Thoracic aorta (tissue), 2 donors: Measurements from ENCODE around the gene EDC4. TPM values are rescaled to one million over a fixed set of nuclear protein-coding genes. Genes with fewer than 3 reads are reported as not detected.

Experiments
- ATAC-seq: fragments of 150-250 bp; one replicate; pipeline ENCODE4 v1.8.0; 2017; ENCODE audit warnings: low read depth; ENCODE audit not compliant: insufficient number of reproducible peaks, low FRiP score
- DNase-seq: peaks from one replicate; pipeline ENCODE4 v3.0.0-alpha.2; 2020; ENCODE audit warnings: low spot score
- H3K27ac ChIP-seq, 2 donors: fragments of 200-600 bp; sonication (generic); 1 replicate in 1 of 2; 2 replicates in 1 of 2; pipeline ENCODE4 v1.5.1; 2016; ENCODE audit warnings: mild to moderate bottlenecking in 2 of 2, moderate library complexity in 2 of 2
- H3K27me3 ChIP-seq: fragments of 200-600 bp; sonication (generic); replicated peaks from 2 replicates; pipeline ENCODE4 v1.6.0; 2016; ENCODE audit warnings: mild to moderate bottlenecking; ENCODE audit not compliant: insufficient read depth
- H3K36me3 ChIP-seq: fragments of 200-600 bp; sonication (generic); one replicate; pipeline ENCODE4 v1.5.1; 2016
- H3K4me1 ChIP-seq, 2 donors: fragments of 200-600 bp; sonication (generic); 1 replicate in 1 of 2; 2 replicates in 1 of 2; pipeline versions ENCODE4 v1.5.1 to v1.6.0; 2016; ENCODE audit warnings: low read depth in 2 of 2, mild to moderate bottlenecking in 1 of 2; ENCODE audit not compliant: control insufficient read depth in 1 of 2
- H3K4me3 ChIP-seq: fragments of 200-600 bp; sonication (generic); 2 replicates; pipeline ENCODE4 v1.5.1; 2016; ENCODE audit warnings: mild to moderate bottlenecking
- H3K9me3 ChIP-seq: fragments of 200-600 bp; sonication (generic); 2 replicates; pipeline ENCODE4 v1.5.1; 2016
- total RNA-seq, 2 donors: library from RNA; depleted of rRNA; stranded (reverse); fragments of >200 nt; gene quantifications; one replicate each; pipeline versions ENCODE4 v1.1.0 to v1.2.3, GENCODE V29; 2016
- TF ChIP-seq, protein P1 (sequence below): fragments of 200-600 bp; sonication (generic); IDR thresholded peaks from one replicate; pipeline ENCODE4 v1.5.1; 2019; ENCODE audit warnings: antibody characterized with exemption

EDC4 gene
- total RNA-seq, 2 donors from 2014 or later = 57.4 to 61.0 TPM

DNA sequence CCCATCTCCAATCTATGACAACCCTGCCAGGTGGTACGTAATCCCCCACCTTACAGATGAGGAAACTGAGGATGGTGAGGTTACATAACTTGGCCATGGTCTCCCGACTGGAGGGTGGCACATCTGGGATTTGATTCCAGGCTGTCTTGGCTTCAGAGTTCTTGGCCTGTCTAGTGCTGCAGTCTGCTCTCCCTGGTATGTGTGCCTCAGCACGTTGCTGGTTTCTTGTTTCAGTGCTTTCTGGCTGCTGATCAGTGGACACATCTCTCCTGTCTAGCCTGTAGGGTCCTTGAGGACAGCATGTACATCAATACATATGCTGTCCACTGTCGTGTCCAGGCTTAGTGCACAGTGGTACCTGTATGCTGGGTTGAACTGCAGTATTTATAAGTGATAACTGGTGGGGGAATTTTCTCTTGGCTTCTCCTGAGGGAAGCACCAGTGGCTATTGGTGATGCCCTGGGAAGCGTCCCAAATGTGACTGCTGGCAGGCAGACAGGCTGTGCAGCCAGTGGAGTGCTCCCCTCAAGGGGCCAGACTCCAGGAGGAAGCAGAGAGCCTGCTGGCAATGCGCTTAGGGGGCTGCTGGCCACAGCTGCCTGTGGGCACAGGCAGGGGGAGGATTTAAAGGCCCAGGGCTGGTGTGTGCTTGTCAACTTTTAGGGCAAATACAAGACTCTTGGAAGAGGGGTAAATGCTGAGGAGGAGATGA, 44.4 kb downstream of the EDC4 start:
- H3K9me3 ChIP-seq = no peaks in the 10 kb centered on the region
- H3K27ac ChIP-seq = peak overlapping the region; percentile 13 to 43
- no peak for ATAC-seq
- H3K4me3 ChIP-seq = no peak overlapping the region
- H3K27me3 ChIP-seq = no peaks in the 10 kb centered on the region
- no peaks in the 10 kb centered on the region for H3K36me3 ChIP-seq
- no peak for DNase-seq
- peaks cover 18 to 38% of the 10 kb centered on the region in 2 donors for H3K4me1 ChIP-seq
- TF ChIP-seq, protein P1, sequence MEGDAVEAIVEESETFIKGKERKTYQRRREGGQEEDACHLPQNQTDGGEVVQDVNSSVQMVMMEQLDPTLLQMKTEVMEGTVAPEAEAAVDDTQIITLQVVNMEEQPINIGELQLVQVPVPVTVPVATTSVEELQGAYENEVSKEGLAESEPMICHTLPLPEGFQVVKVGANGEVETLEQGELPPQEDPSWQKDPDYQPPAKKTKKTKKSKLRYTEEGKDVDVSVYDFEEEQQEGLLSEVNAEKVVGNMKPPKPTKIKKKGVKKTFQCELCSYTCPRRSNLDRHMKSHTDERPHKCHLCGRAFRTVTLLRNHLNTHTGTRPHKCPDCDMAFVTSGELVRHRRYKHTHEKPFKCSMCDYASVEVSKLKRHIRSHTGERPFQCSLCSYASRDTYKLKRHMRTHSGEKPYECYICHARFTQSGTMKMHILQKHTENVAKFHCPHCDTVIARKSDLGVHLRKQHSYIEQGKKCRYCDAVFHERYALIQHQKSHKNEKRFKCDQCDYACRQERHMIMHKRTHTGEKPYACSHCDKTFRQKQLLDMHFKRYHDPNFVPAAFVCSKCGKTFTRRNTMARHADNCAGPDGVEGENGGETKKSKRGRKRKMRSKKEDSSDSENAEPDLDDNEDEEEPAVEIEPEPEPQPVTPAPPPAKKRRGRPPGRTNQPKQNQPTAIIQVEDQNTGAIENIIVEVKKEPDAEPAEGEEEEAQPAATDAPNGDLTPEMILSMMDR = no peak

DNA sequence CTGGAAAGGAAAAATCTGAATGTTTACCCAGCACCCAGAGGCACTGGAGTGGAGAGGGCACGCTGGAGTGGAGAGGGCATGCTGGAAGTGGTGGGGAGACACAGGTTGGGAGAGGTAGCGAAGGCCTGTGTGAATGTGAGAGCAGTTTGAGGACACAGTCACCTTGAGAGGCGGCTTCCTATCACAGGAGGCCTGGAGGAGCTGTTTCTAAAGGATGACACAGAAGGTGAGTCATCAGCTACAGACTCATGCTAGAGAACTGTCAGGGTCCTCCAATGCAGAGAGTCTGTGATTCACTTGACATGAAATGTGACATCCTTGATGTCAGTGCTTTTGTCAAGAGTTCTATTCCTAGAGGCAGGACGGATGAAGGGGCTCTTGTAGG, 45.0 kb downstream of the EDC4 start:
- H3K4me1 ChIP-seq = peaks cover 18 to 38% of the 10 kb centered on the region in 2 donors
- H3K27me3 ChIP-seq = no peaks in the 10 kb centered on the region
- H3K36me3 ChIP-seq = no peaks in the 10 kb centered on the region
- H3K27ac ChIP-seq = peak overlapping the region; percentile 13 to 43
- no peak for DNase-seq
- TF ChIP-seq, protein P1 = no peak
- H3K9me3 ChIP-seq = no peaks in the 10 kb centered on the region
- no peak overlapping the region for H3K4me3 ChIP-seq
- ATAC-seq = no peak

DNA sequence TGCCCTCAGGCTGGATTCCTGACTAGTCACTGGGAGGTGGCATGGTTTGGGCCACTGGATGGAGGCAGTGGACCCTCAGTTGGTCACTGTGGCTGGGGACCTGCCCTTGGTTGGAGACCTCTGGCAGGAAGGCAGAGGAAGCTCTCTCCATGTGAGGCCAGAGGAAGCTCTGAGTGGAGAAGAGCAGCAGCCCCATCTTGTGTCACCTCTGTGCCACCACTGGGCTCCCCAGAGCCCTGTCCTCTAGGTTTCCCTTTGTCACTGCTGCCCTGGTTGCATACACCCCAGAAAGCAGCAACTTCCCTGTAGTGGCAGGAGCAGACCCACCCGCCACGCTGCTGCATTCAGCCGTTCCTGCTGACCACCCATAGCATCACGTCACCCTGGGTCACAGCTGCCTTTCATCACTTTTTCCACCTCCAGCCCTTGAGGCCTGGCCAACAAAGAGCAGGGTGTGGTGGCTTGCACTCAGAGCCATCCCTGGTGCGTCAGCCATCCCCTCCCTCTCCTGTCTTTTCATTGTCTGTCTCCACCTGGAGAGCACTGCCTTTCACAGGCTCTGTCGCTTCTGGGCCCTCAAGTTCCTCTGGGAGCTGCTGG, 46.9 kb downstream of the EDC4 start:
- TF ChIP-seq, protein P1 = no peak
- Histone ChIP-seq H3K27me3 (no peaks in the 10 kb centered on the region), H3K4me3 (no peak overlapping the region), H3K27ac (no peak overlapping the region), H3K36me3 (no peaks in the 10 kb centered on the region), H3K9me3 (no peaks in the 10 kb centered on the region), H3K4me1 (peaks cover 18 to 35% of the 10 kb centered on the region in 2 donors)
- ATAC-seq = no peak
- no peak for DNase-seq

DNA sequence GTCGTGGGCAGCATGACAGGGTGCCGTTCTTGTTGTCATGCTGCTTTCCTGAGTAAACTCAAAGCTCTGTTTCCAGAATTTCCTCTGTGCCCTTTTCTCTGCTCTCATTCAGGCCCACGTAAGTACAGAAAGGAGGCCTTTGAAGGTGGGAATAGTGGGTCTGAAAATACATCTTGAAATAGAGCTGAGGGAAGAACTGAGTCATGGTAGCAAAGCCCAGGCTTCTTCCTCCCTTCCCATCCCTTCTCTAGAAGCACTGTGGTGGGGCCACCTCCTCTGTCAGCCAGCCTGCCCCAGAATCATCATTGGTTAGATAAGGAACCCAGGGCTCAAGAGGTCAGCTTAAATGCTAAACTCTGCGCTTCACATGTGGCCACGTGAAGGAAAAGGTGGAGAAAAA, 49.4 kb downstream of the EDC4 start:
- no peak for ATAC-seq
- Histone ChIP-seq H3K9me3 (no peaks in the 10 kb centered on the region), H3K27me3 (no peaks in the 10 kb centered on the region), H3K36me3 (no peaks in the 10 kb centered on the region), H3K4me3 (no peak overlapping the region), H3K27ac (no peak overlapping the region), H3K4me1 (peaks cover 13 to 31% of the 10 kb centered on the region in 2 donors)
- TF ChIP-seq, protein P1 = no peak
- DNase-seq = no peak

DNA sequence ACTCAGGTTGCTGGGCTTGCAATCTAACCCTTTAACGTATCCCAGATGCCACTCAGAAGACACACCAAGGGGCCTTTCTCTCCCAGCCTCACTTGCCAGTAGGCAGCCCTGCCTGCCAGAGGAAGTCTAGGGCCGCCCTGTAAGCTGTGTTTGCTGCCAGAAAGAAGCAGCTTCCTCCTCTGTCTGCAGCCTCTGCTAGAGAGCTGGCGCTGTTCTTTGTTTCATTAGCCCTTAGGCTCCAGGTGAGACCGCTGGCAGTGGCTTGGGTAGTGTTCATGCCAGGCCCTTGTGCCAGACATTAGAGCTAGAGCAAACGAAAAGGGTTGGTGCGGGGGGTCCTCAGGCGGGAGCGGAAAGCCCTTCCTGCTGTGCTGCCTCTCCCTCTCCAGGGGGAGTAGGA, 49.9 kb downstream of the EDC4 start:
- ATAC-seq = no peak
- peaks cover 12 to 26% of the 10 kb centered on the region in 2 donors for H3K4me1 ChIP-seq
- no peak overlapping the region for H3K27ac ChIP-seq
- DNase-seq = no peak
- TF ChIP-seq, protein P1 = no peak
- H3K36me3 ChIP-seq = peaks cover 5% of the 10 kb centered on the region
- no peaks in the 10 kb centered on the region for H3K27me3 ChIP-seq
- H3K9me3 ChIP-seq = no peaks in the 10 kb centered on the region
- no peak overlapping the region for H3K4me3 ChIP-seq
